RWPE2 (cell line): ENCODE data around the gene MYO5B.

Experiments used
- ATAC-seq: fragments of 200-7000 bp; cut with Tn5 transposase; 3 replicates; pipeline ENCODE4 v1.9.1; 2021; ENCODE audit warnings: low read depth
- DNase-seq: peaks from one replicate; pipeline ENCODE4 v3.0.0-alpha.2; 2020; ENCODE audit warnings: low spot score
- H3K27ac ChIP-seq: fragments of 450-650 bp; 2 replicates; pipeline ENCODE4 v1.5.1; 2017; ENCODE audit warnings: mild to moderate bottlenecking; ENCODE audit not compliant: poor library complexity, severe bottlenecking
- H3K27me3 ChIP-seq: fragments of 250-450 bp; sonication (Bioruptor Pico); 2 replicates; pipeline ENCODE4 v1.5.1; 2021; ENCODE audit warnings: mild to moderate bottlenecking, moderate library complexity; ENCODE audit not compliant: insufficient read depth, poor library complexity, severe bottlenecking
- H3K36me3 ChIP-seq: fragments of 250-450 bp; sonication (Bioruptor Pico); 2 replicates; pipeline ENCODE4 v1.5.1; 2020; ENCODE audit warnings: low read depth, mild to moderate bottlenecking, moderate library complexity
- H3K4me1 ChIP-seq: fragments of 250-450 bp; sonication (Bioruptor Pico); 2 replicates; pipeline ENCODE4 v1.5.1; 2021; ENCODE audit warnings: mild to moderate bottlenecking, moderate library complexity; ENCODE audit not compliant: insufficient read depth, poor library complexity, severe bottlenecking
- H3K4me3 ChIP-seq: fragments of 250-450 bp; sonication (Bioruptor Pico); 2 replicates; pipeline ENCODE4 v1.5.1; 2021; ENCODE audit warnings: mild to moderate bottlenecking, moderate library complexity; ENCODE audit not compliant: severe bottlenecking
- H3K9me3 ChIP-seq: fragments of 250-450 bp; sonication (Bioruptor Pico); 2 replicates; pipeline ENCODE4 v1.5.1; 2021; ENCODE audit warnings: mild to moderate bottlenecking, moderate library complexity; ENCODE audit not compliant: severe bottlenecking
- TF ChIP-seq, protein P1 (sequence below): fragments of 450-650 bp; IDR thresholded peaks from one replicate; pipeline ENCODE4 v1.5.1; 2017; ENCODE audit warnings: mild to moderate bottlenecking, moderate library complexity; ENCODE audit not compliant: poor library complexity, severe bottlenecking

Gene MYO5B

DNA sequence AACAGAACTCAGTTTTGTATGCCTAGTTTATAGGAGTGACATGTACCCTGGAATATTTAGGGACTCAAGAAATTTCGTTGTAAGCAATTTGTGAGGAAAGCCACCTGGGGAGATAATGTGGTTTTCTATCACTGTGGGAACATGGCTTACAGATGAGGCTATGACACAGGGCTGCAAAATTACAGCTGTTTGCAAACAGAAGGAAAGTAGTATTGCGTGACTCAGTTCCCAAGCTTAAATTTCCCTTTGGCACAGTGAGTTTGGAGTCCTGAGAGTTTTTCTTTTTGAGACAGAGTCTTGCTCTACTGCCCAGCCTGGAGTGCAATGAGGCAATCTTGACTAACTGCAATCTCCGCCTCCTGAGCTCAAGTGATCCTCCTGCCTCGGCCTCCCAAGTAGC, 149.8 kb downstream of the MYO5B start:
- no peaks in the 10 kb centered on the region for H3K9me3 ChIP-seq
- no peaks in the 10 kb centered on the region for H3K36me3 ChIP-seq
- no peak overlapping the region for H3K4me3 ChIP-seq
- ATAC-seq (no peak), DNase-seq (no peak)
- H3K27ac ChIP-seq = no peak overlapping the region
- TF ChIP-seq, protein P1, sequence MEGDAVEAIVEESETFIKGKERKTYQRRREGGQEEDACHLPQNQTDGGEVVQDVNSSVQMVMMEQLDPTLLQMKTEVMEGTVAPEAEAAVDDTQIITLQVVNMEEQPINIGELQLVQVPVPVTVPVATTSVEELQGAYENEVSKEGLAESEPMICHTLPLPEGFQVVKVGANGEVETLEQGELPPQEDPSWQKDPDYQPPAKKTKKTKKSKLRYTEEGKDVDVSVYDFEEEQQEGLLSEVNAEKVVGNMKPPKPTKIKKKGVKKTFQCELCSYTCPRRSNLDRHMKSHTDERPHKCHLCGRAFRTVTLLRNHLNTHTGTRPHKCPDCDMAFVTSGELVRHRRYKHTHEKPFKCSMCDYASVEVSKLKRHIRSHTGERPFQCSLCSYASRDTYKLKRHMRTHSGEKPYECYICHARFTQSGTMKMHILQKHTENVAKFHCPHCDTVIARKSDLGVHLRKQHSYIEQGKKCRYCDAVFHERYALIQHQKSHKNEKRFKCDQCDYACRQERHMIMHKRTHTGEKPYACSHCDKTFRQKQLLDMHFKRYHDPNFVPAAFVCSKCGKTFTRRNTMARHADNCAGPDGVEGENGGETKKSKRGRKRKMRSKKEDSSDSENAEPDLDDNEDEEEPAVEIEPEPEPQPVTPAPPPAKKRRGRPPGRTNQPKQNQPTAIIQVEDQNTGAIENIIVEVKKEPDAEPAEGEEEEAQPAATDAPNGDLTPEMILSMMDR = no peak
- no peaks in the 10 kb centered on the region for H3K27me3 ChIP-seq
- H3K4me1 ChIP-seq = no peaks in the 10 kb centered on the region

DNA sequence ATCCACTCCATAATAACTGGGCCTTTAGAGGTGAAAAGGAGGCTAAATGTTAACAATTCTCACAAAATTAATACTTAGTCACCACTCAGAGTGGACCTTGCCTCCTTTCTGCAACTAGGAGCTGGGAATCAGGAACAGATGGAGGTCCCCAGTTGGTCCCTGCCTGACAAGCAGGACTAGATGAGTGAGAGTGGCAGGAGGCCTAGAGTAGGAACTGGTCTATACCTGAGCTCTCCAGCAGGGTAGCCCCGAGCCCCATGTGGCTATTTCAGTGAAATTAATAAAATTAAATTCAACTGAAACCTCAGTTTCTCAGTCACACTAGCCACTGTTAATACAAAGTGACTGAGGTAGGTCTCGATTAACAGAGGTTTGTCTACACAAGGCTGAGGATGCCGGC, 150.5 kb downstream of the MYO5B start:
- Histone ChIP-seq H3K27me3 (no peaks in the 10 kb centered on the region), H3K27ac (no peak overlapping the region), H3K4me1 (no peaks in the 10 kb centered on the region), H3K4me3 (no peak overlapping the region), H3K36me3 (no peaks in the 10 kb centered on the region), H3K9me3 (no peaks in the 10 kb centered on the region)
- ATAC-seq = peak; percentile 50; the same call in 2 of the 3 replicates
- no peak for DNase-seq
- TF ChIP-seq, protein P1 = no peak

DNA sequence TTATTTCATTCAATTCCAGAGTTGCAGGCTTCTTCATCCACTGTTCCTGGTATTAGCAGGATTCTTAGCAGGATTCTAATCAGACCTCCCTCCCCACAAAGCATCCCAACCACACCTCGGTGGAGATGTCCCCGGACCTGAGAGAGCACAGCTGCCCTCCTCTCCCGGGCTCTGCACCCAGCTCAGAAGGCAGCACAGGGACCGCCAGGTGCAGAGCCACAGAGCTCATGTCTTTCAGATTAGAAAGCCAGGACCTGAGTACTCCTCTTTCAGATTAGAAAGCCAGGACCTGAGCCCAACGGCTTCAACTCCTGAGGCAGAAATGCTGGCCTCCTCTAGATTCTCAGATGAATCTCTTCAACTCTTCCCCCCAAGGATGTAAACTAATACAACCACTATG, 152.3 kb downstream of the MYO5B start:
- TF ChIP-seq, protein P1 = no peak
- no peaks in the 10 kb centered on the region for H3K27me3 ChIP-seq
- H3K9me3 ChIP-seq = no peaks in the 10 kb centered on the region
- no peaks in the 10 kb centered on the region for H3K36me3 ChIP-seq
- H3K4me3 ChIP-seq = no peak overlapping the region
- no peak overlapping the region for H3K27ac ChIP-seq
- DNase-seq (no peak), ATAC-seq (no peak)
- no peaks in the 10 kb centered on the region for H3K4me1 ChIP-seq

DNA sequence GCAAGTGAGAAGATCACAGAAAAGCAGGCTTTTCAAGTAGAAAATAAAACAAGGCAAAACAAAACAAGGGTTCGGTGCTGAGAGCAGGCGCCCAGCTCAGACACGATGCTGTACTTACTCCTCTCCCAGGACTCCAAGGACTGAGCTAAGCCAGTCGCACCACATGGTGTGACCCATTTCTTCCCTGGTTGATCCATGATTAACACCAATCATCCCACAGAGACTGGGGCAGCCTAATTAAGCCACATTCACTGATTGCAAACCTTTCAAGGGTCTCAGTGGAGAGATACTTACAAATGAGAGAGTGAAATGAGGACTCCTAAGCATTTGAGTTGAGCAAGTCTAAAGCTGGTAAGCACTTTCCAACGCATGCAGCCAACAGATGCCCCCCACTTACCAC, 155.2 kb downstream of the MYO5B start:
- Histone ChIP-seq H3K4me3 (no peak overlapping the region), H3K27ac (no peak overlapping the region), H3K9me3 (no peaks in the 10 kb centered on the region), H3K4me1 (no peaks in the 10 kb centered on the region), H3K36me3 (no peaks in the 10 kb centered on the region), H3K27me3 (no peaks in the 10 kb centered on the region)
- no peak for DNase-seq
- TF ChIP-seq, protein P1 = no peak
- no peak for ATAC-seq

DNA sequence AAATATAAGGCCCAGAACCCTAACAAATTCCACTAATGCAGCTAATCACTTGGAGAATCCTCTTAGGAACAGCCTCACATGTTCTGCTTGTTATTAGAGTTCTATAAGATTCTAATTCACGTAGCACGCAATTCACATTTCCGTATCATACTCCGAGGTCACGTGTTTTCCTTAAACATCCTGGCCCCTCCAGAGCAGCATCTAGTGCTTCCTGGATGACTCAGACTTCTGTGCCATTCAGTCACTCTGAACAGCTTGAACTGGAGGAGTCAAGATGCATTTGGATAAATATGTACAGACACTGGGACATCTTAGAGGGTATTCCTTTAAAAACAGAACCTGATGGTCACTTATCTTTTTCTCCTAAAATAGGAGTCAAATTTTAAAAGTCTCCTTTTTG, 156.5 kb downstream of the MYO5B start:
- TF ChIP-seq, protein P1 = no peak
- H3K4me1 ChIP-seq = no peaks in the 10 kb centered on the region
- no peaks in the 10 kb centered on the region for H3K9me3 ChIP-seq
- DNase-seq (no peak), ATAC-seq (no peak)
- no peak overlapping the region for H3K27ac ChIP-seq
- no peak overlapping the region for H3K4me3 ChIP-seq
- H3K36me3 ChIP-seq = no peaks in the 10 kb centered on the region
- H3K27me3 ChIP-seq = no peaks in the 10 kb centered on the region
